A172 (cell line): ENCODE data around the gene EEFSEC. TPM values are rescaled to one million over a fixed set of nuclear protein-coding genes. Genes with fewer than 3 reads are reported as not detected.
A peak's percentile ranks its signal among the peaks of the same experiment; 100 is the strongest.

ENCODE experiments used
- DNase-seq: peaks from one replicate; pipeline ENCODE4 v3.0.0-alpha.2; 2015; ENCODE audit warnings: low spot score
- total RNA-seq: library from RNA; depleted of rRNA; stranded (reverse); fragments of >200 nt; shearing (Covaris generic); gene quantifications from 2 replicates; pipeline ENCODE4 v1.2.3, GENCODE V29; 2014

Gene EEFSEC
- total RNA-seq, 1 experiment from 2014 or later: 3.5 TPM

DNA sequence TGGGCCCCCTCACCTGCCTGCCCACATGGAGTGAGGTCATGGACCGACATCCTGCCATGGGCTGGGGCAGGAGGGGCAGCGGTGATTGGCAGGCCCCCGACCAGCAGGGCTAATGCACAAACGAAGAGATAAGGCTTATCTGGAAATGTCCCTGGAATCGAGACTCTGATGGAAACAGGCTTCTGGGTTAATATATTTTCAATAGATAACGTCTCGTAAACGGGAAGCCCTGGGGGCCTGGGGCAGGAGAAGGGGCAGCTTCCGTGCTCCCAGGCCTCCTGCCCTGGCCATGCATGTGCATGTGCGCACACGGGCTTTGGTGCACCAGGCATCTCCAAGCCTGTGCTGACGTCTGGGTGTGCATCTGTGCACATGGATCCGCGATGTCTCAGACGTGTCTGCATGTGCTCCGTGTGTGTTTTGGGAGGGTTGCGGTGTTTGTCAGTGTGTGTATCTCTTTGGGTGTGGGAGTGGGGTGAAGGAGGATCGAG, 258.3 kb downstream of the EEFSEC start:
- DNase-seq: no peak

DNA sequence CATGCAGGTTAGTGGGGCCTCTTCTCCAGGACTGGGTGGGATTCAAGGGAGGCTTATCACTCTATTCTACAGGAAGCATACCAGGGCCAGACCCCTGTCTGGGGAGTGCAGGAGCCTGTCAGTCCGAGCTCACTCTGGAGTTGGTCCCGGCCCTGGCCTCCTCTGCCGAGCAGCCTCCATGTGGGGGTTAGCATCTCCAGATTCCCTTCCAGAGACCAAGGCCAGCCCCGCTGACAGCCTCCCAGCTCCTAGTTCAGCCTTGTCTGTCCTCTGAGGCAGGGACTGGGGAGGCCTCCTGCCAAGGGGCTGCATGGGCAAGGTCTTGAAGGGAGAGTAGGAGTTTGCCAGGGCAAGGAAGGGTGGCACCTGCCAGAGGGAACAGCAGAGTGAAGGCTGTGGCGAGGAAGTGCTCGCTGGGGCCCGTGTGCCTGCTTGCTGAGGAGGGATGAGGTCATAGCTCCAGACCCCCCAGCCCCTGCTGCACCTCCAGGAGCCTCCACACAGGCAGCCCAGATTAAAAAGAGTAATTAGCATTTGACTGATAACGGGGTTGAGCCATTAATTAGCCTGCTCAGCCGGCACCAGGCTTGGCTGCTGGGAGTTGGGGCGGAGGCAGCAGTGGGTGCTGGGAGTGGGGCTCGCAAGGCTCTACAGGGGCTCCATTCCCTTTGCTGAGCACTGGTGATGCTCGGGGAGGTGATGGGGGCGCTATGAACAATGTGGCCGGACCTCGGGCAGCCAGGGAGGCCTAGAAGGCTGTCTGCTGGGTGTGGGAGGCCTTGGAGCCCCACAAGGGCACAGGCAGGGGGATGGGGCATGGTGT, 259.1 kb downstream of the EEFSEC start:
- DNase-seq: no peak

DNA sequence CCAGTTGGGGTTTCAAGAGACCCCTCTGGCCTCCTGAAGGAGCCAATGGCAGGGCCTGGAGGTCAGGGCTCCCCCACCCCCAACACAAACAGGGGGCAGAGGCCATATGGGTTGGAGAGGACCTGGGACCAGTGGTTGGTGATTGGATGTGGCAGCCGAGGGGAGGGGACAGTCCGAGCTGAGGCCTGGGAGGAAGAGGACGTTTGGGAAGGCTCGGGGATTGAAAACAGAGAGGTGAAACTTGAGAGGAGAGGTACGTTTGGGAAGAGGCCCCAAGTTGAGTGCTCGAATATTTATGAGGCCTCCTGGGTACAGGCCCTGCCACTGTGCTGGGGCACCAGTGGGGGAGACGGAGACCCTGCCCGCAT, 259.7 kb downstream of the EEFSEC start:
- DNase-seq: no peak

DNA sequence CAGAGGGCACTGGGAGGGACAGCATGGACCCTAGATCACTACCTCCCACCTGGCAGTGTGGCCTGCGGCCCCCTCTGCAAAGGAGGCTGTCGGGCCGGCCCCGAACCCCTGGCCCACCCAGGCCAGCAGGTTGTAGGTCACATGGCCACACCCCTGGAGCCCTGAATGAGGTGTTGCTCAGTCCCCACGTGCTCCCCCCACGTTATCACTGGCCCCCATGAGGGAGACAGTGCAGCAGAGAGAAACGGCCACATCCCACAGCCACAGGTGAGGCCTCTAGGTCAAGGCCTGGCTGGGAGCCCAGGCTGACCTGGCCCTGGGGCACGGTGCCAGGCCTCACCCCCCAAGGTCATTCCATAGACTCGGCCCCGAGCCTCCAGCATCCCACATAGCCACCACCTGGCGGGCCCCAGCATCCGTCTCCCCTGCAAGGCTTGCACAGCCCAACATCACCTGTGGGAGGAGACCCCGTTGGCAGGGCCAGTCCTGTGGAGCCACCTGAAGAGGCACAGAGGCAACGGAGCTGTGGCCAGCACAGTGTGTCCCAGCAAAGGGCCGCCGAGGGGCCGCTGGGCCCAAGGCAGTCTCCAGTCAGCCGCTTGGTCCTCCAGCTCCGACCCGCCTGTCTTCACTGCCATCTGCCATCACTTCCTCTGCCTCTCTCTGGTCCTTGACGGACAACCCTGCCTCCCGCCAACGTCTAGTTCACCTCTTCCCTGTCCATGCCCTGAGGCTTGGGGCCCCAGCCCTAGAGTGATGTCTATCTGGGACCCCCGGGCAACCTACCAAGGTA, 260.3 kb downstream of the EEFSEC start:
- no peak for DNase-seq

DNA sequence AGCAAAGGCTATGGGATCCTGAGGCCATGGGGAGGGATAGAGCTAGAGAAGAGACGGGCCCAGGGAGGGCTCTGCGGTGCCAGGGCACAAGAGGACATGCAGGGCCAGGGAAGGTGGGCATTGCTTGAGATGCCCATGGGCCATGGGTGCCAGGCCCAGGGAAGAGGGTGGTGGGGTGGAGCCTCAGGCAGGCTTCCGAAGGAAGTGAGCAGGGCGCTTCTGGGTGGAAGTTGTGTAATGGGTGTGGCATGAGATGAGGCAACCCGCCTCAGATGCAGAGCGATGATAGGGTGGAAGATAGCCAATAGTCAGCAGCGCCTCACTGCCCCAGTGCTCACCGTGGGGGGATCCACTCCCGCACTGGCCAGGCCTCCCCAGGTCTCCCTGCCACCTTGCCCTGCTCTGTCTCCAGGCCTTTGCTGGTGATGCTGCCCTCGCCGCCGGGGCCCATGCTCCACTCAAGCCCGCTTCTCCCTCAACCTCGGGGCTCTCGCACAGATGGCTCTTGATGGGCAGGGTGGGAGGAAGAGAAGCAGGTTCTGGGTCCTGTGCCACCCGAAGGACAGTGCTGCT, 262.0 kb downstream of the EEFSEC start:
- peak; percentile 16 for DNase-seq

DNA sequence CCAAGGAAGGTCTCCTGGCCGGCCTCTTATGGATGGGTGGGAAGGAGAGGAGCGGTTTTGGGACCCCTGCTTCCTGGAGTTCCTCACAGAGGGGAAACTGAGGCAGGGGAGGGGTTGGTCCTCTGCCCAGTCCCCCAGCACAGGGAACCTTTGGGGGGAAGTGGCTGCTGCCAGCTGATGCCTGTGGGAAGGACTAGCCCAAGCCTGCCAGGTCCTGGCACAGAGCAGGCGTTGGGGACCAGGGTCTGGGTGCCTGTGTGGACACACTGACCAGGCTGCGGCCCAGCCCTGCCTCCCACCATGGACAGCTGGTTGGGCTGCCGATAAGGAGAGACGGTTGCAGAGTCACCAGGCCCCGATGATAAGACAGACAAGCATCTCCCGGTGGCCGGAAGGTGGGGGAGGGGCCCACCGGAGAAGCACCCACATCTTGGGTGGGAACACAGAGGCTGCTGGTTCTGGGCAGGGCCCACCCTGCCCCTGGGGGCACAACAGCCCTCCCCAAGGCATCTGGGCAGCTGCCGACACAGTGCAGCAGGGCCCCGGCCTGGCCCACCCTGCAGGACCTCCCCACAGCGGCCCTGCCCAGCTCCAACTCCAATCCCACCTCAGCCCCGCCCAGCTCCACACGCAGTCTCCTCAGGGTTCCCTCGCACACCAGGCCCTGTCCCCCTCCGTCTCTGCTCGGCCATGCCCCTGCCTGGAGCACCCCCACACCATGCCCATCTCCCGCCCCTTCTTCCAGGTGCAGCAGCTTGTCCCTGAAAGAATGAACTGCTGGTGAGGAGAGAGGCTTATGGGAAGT, 262.7 kb downstream of the EEFSEC start:
- peak; percentile 22 for DNase-seq

DNA sequence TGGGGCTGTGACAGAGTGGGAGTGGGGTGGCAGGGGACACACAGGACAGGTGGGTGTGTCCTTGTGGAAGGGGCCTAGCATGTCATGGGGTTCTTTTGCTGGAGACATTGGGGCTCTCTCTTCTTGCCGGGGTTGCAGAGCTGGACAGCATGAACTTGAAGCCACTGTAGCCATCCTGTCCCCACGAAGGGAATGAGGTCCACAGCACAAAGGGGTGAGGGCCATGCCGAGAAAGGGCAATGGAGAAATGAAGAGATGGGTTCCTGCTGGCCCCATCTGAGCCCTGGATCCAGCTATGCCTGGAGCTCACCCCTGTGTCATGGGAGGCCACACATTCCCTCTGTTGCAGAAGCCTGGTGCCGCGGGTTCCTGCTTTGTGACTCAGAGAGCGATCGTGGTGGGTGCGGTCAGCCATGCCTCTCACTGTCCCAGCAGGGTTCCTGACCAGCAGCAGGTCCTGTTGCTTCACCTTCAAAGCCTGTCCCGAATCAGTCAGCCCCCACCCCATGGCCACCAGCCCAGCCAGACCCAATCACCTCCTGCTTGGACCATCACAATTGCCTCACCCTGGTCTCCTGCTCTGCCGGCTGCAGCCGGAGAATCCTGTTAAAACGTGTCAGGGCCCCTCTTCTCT, 263.4 kb downstream of the EEFSEC start:
- peak; percentile 97 for DNase-seq

DNA sequence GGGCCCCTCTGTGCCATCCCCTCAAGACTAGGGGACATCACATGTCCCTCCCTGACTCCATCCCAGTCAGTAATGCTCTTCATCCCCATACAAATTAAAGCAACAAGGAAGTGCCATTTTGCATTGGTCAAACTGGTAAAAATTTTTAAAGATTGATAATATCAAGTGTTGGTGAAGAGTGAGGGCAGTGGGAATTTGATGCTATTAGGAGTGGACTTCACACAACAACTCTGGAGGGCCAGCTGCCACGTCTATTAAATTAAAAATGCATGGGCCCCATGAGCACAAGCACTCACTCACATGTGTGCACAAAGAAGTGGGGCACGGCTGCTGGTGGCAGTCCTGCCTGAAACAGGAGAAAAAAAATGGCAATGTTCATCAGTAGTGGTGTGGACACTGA, 265.6 kb downstream of the EEFSEC start:
- DNase-seq: no peak

DNA sequence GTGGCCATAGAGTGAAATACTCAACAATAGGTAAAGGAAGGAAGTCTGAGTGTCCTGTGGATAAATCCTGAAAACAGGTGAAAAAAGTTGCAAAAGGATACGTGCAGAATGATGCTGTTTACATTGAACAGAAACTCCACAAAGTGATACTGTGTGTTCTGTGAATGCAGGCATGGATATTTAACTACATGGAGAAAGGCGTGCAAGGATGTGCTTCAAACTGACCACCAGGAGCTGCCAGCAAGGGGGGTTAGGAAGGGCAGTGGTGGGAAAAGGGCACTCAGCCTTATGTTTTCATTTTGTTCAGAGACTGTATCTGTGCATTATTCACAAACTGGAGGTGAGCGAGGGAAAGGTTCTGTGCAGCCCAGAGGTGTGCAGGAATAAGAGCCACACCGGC, 266.0 kb downstream of the EEFSEC start:
- no peak for DNase-seq

DNA sequence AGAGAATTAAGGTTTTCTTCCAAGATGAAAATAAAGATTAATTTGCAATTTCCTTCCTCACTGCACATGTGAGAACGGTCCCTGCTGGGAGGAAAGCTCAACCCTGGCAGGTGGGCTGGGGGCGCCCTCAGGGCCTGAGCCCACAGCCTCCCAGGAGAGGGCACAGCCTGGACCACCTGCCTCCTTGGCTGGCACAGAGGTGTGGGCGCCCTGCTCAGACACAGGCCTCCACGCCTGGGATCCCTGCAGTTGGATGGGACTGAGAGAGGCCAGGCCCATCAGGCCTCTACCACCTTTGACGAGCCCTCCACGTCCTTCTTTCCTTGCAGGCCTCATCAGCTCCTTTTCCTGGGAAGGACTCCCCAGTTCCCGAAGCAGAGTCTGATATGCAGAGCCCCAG, 267.0 kb downstream of the EEFSEC start:
- DNase-seq: no peak

DNA sequence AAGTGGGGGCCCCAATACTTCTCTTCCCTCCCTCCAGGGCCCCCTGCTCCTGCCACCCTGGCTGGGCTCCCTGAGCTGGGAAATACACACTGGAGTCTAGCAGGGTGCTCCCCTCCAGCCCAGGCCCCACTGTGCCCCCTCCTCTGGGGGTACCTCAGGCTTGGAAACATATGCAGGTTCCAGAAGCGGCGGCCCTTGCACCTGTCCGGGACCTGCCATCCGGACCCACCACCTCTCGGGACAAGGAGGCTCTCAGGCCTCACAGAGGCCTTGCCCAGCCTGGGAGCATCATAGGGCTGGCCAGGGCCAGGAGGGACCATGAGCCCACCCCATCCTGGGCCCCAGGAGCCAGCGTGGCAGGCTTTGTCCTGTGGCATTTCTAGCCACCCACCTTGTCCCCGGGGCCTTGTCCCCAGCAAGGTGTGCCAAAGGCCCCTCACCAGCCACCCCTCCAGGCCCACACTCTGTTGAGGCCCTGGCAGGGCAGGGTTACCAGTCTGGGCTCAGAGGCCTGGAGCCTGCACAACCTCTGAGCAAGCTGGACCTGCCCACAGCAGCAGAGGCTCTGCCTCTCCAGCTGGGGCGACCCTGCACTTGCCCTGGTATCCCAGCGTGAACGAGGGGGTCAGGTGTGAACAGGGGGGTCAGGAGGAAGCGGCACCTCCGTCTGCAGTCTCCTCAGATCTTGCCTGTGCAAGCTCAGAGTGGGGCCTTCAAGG, 267.6 kb downstream of the EEFSEC start:
- no peak for DNase-seq

DNA sequence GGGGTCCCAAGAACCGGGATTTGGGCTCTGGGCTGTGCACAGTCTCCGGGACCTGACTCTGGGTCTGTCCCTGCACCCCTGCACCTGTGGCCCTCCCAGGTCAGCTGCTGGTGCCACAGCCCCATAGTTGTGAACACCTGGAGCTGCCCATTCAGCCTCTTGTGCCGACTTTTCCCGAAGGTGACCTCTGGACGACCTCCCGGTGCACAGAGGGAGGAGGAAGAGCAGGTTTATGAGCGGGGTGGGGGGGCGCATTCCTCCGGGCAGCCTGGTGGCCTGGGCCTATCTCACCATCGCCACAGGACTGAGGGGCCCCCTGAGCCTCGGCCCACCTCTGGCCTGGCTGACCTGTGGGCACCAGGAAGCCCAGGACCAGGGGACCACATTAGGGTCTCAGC, 268.2 kb downstream of the EEFSEC start:
- DNase-seq: no peak

DNA sequence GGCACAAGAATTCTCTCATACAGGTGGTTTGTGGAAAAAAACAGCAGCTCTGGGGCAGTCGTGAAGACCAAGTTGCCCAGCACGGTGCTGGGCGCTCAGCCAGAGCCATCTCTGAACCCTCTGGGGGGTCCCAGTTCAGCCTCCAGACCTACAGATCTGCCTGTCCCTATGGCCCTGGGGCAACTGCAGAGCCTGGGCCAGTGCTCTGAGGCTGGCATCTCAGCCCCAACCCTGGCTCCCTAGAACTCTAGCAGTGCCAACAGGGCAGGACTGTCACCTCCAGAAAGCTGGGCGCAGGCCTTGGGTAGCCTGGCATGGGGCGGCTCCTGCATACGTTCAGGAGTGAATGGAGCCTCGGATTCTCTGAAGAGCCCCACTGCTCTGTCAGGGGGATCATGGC, 268.7 kb downstream of the EEFSEC start:
- DNase-seq: no peak

DNA sequence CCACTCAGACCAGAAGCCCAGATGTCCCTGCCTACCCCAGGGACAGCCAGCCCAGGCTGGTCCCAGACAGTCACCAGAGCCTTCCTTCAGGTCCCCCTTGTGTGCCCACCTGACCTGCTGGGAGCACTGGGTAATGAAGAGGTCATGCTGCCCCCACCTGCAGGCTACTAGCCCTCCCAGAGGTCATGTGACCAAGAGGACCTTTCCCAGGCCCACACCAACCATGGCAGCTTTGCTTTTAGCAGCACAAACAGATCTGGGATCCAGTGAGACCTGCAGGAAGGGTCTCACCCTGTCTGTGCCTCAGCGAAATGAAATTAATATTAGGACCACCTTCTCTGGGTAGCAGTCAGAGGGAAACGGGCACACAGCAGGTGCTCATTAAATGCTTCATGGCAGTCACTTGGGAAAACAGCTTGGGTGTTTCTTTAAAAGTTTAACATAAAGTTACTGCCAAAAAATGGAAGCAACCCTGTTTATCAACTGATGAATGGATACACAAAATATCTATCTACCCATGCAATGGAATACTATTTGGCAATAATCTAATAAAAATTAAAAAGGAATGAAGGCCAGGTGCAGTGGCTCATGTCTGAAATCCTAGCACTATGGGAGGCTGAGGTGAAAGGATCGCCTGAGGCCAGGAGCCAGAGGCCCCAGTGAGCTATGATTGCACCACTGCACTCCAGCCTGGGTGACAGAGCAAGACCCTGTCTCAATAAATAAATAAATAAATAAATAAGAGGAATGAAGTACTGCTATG, 269.7 kb downstream of the EEFSEC start:
- no peak for DNase-seq

DNA sequence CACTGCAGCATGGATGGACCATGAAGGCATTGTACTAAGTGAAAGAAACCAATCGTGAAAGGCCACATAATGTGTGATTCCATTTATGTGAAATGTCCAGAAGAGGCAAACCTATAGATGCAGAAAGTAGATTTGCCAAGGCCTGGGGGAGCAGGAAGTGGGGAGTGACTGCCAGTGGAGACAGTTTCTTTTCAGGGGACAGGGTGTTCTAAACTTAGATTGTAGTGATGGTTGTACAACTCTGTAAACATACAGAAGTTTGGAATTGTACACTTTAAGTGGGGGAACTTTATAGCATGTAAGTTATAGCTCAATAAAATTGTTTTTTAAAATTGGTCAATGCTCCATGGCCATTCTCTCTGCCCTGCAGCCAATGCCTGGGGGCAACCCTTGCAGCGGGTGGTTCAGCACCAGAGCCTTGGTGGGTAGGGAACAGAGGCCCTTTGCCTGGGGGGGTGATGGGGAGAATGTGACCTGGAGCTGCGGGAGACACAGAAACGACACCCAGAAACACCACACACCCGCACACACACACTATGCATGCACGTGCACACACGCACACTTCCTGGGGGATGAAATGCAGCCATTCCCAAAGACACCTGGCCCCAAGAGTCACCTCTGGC, 270.4 kb downstream of the EEFSEC start:
- no peak for DNase-seq

DNA sequence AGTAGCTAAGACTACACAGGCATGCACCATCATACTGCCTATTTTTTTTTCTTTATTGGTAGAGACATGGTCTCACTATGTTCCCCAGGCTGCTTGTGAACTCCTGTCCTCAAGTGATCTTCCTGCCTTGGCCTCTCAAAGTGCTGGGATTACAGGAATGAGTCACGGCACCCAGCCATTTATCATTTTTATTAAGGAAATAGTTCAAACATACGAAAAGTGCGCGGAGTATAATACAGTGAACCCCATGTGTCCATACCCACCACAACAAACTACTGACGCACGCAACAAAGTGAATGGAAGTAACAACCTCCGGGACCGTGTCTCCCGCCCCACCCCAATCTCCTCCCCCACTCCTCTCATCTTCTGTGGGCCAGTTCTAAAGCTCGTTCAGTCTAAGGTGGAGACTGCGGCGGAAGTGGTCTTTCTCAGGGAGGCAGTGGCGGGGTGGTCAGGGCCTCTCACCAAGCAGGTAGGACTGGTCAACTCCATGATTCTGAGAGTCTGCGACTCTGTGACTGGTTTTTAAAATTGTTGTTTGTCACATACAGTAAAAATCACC, 271.3 kb downstream of the EEFSEC start:
- peak; percentile 90 for DNase-seq

DNA sequence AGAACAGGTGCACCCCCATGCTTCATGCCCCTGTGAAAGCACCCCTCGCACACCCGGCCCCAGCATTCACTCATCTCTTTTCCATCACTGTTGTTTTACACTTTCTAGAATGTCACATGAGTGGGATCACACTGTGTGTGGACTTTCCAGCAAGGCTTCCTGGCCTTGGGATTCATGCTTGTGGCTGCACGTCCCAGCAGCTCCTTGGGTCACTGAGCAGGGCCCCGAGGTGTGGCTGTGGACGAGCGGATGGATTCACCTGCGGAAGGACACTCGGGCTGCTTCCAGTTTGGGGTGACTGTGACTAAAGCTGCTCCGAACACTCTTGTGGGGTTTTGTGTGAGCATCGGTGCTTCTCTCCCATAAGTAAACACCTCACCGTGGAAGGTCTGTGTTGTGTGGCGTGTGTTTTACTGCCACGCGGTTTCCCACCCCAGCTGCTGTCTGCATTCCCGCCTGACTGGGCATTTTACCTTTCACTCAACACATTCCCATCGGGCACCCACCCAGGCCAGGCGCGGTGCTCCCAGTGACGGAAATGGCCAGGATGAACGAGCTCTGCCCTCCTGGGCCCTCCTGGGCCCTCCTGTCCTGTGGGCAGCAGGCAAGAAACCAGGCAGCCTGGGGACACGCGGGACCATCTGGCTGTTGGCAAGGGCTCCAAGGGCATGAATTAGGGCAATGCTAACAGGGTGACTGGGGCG, 272.0 kb downstream of the EEFSEC start:
- no peak for DNase-seq

DNA sequence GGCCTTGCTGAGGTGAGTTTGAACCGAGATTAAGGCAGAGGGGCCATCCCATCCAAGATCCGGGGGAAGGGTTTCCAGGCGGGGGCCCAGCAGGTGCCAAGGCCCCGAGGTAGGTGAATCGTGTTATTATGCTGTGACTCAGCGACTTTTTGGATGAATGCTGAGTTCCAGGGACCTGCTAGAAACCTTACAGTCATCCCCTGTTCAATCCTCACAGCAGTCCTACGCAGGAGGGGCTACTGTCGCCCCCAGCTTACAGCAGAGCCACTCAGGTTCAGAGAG, 272.5 kb downstream of the EEFSEC start:
- no peak for DNase-seq
